ENCODE results near the gene TMEM200A. TPM values are rescaled to one million over a fixed set of nuclear protein-coding genes. Genes with fewer than 3 reads are reported as not detected.
A peak's percentile ranks its signal among the peaks of the same experiment; 100 is the strongest.

The TMEM200A gene
- total RNA-seq, 1 experiment from 2014 or later: 22.9 TPM

DNA sequence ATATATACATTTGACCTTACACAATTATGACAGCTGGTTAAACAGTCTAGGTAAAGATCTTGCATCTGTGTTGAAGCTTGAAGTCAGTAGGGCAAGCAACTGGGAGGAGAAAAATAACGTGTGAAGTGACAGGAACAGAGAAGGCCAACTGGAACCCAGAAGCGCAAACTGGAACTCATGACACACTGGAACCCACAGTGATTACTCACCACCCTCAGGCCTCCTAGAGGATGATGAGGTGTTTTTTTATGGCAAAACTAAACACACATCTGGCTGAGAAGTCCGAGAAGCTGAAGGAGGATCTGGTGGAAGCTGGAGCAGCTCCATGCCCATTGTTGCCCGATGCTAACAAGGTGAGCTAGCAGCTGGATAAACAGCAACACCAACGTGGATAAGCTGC is 108.1 kb downstream of the TMEM200A start:
- Histone ChIP-seq H3K4me3 (replicated peaks in 1 of 2; ENCODE audit: low read depth in 1 of 2, low read length in 2 of 2) (no peak overlapping the region), H3K36me3 (ENCODE audit: control insufficient read depth in 1 of 2, insufficient read depth in 2 of 2, low read length in 2 of 2) (no peaks in the 10 kb centered on the region), H3K9me3 (ENCODE audit: control insufficient read depth in 1 of 2, insufficient read depth in 1 of 2, low read depth in 1 of 2, low read length in 2 of 2) (no peaks in the 10 kb centered on the region), H3K9ac (ENCODE audit: low read length) (no peak overlapping the region), H3K27me3 (ENCODE audit: insufficient read depth, low read length) (no peaks in the 10 kb centered on the region), H3K27ac (ENCODE audit: low read depth, low read length) (no peak overlapping the region), H2AFZ (ENCODE audit: low read depth, low read length, poor library complexity, severe bottlenecking) (no peak overlapping the region), H4K20me1 (ENCODE audit: insufficient read depth) (no peaks in the 10 kb centered on the region), H3K4me2 (ENCODE audit: low read length) (peak overlapping the region; percentile 24), H3K4me1 (ENCODE audit: control insufficient read depth in 1 of 2, insufficient read depth in 2 of 2, low read length in 2 of 2) (peaks cover 0 to 8% of the 10 kb centered on the region in 2 experiments; a peak in 2 of 4 replicates), H3K9me2 (ENCODE audit: insufficient read depth) (no peaks in the 10 kb centered on the region), H3K79me2 (ENCODE audit: insufficient read depth, low read length) (no peaks in the 10 kb centered on the region)
- no TSS peak for BruUV-seq (replicated peaks)
- CTCF ChIA-PET: no interaction called here
- TF ChIP-seq, protein P1, sequence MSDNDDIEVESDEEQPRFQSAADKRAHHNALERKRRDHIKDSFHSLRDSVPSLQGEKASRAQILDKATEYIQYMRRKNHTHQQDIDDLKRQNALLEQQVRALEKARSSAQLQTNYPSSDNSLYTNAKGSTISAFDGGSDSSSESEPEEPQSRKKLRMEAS (IDR thresholded peaks at IDR 0.05): peak; percentile 34; the same call in 1 of the 2 replicates
- TF ChIP-seq, protein P2, sequence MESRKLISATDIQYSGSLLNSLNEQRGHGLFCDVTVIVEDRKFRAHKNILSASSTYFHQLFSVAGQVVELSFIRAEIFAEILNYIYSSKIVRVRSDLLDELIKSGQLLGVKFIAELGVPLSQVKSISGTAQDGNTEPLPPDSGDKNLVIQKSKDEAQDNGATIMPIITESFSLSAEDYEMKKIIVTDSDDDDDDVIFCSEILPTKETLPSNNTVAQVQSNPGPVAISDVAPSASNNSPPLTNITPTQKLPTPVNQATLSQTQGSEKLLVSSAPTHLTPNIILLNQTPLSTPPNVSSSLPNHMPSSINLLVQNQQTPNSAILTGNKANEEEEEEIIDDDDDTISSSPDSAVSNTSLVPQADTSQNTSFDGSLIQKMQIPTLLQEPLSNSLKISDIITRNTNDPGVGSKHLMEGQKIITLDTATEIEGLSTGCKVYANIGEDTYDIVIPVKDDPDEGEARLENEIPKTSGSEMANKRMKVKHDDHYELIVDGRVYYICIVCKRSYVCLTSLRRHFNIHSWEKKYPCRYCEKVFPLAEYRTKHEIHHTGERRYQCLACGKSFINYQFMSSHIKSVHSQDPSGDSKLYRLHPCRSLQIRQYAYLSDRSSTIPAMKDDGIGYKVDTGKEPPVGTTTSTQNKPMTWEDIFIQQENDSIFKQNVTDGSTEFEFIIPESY (IDR thresholded peaks at IDR 0.05; ENCODE audit: extremely low read depth, insufficient replicate concordance, low read length): no peak
- 0 out of 2 replicates have a peak, but pooled peaks have one; percentile 16 for TF ChIP-seq SP1 (IDR thresholded peaks at IDR 0.05; ENCODE audit: low read depth)
- peak; percentile 28; the same call in 1 of the 2 replicates for TF ChIP-seq FOSL1 (IDR thresholded peaks at IDR 0.05; ENCODE audit: low read depth)
- POLR2A ChIA-PET: interaction anchor here (1.1 kb wide), 1 partner anchor 27 kb away, joined by 4 read pairs; no protein-coding TSS in a partner anchor
- intact Hi-C loops (cut with micrococcal nuclease): no loop called here
- no peak for DNase-seq (ENCODE audit: low read depth, low spot score)
- peak; percentile 66 for ATAC-seq
- RAD21 ChIA-PET (ENCODE audit: low non-redundant PET in 1 of 2, low total read pairs in 2 of 2, uncharacterized antibody in 2 of 2, unreplicated experiment in 2 of 2): no interaction called here

DNA sequence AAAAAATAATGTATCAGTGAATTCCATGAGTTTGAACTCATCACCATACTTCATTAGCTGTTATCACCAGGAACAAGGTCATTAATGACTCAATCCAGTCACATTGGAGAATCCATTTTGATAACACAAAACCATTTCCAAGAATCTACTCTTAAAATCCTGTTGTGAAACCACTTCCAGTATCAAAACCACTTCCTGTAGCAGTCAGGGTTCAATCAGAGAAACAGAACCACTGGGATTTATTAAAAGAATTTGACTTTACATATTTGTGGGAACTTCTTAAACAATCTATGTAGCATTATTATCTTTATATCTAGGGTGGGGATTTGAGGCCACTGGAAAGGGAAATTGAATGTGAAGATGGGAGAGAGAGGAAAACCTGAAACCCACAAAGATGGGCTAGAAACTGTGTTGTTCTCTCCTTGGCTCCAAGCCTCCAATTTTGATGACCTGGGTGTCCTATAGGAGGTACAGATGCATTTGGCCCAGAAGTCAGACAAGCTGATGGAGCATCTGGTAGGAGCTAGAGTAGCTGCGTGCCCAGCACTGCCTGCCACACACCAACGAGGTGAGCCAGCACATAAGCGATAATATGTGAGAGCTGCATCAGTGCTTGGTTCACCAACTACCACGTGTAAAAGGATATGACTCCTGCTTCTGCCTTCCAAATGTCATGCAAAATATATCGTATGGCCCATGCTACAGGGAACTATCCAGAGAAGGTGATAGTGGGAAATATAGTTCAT is 117.0 kb downstream of the TMEM200A start:
- no peak overlapping the region for H3K9ac ChIP-seq (ENCODE audit: low read length)
- no peaks in the 10 kb centered on the region for H3K27me3 ChIP-seq (ENCODE audit: insufficient read depth, low read length)
- CTCF ChIA-PET: no interaction called here
- ATAC-seq (no peak), DNase-seq (ENCODE audit: low read depth, low spot score) (no peak)
- no peak overlapping the region for H3K27ac ChIP-seq (ENCODE audit: low read depth, low read length)
- no peaks in the 10 kb centered on the region for H3K79me2 ChIP-seq (ENCODE audit: insufficient read depth, low read length)
- H2AFZ ChIP-seq (ENCODE audit: low read depth, low read length, poor library complexity, severe bottlenecking): no peak overlapping the region
- no peaks in the 10 kb centered on the region for H4K20me1 ChIP-seq (ENCODE audit: insufficient read depth)
- H3K4me2 ChIP-seq (ENCODE audit: low read length): no peak overlapping the region
- no peaks in the 10 kb centered on the region for H3K9me2 ChIP-seq (ENCODE audit: insufficient read depth)
- TF ChIP-seq TCF7L2 (IDR thresholded peaks at IDR 0.05; ENCODE audit: borderline replicate concordance, extremely low read depth, insufficient read depth, insufficient read length) (no peak), RAD21 (IDR thresholded peaks at IDR 0.05; ENCODE audit: low read depth) (no peak), ELF1 (IDR thresholded peaks at IDR 0.05; ENCODE audit: borderline replicate concordance, low read depth) (no peak), POLR2A (IDR thresholded peaks at IDR 0.05; ENCODE audit: borderline replicate concordance, extremely low read depth, insufficient read depth, insufficient read length) (no peak), SP1 (IDR thresholded peaks at IDR 0.05; ENCODE audit: low read depth) (no peak)
- TF ChIP-seq, protein P3, sequence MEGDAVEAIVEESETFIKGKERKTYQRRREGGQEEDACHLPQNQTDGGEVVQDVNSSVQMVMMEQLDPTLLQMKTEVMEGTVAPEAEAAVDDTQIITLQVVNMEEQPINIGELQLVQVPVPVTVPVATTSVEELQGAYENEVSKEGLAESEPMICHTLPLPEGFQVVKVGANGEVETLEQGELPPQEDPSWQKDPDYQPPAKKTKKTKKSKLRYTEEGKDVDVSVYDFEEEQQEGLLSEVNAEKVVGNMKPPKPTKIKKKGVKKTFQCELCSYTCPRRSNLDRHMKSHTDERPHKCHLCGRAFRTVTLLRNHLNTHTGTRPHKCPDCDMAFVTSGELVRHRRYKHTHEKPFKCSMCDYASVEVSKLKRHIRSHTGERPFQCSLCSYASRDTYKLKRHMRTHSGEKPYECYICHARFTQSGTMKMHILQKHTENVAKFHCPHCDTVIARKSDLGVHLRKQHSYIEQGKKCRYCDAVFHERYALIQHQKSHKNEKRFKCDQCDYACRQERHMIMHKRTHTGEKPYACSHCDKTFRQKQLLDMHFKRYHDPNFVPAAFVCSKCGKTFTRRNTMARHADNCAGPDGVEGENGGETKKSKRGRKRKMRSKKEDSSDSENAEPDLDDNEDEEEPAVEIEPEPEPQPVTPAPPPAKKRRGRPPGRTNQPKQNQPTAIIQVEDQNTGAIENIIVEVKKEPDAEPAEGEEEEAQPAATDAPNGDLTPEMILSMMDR (IDR thresholded peaks at IDR 0.05 in 2 of 3, conservative IDR thresholded peaks at IDR 0.05 in 1 of 3; ENCODE audit: borderline replicate concordance in 1 of 3, insufficient read depth in 1 of 3, low read depth in 2 of 3, low read length in 2 of 3): no peak
- BruUV-seq (replicated peaks): no TSS peak
- H3K4me1 ChIP-seq (ENCODE audit: control insufficient read depth in 1 of 2, insufficient read depth in 2 of 2, low read length in 2 of 2): no peaks in the 10 kb centered on the region
- no peaks in the 10 kb centered on the region for H3K9me3 ChIP-seq (ENCODE audit: control insufficient read depth in 1 of 2, insufficient read depth in 1 of 2, low read depth in 1 of 2, low read length in 2 of 2)
- H3K4me3 ChIP-seq (replicated peaks in 1 of 2; ENCODE audit: low read depth in 1 of 2, low read length in 2 of 2): no peak overlapping the region
- intact Hi-C loops (cut with micrococcal nuclease): no loop called here
- RAD21 ChIA-PET (ENCODE audit: low non-redundant PET in 1 of 2, low total read pairs in 2 of 2, uncharacterized antibody in 2 of 2, unreplicated experiment in 2 of 2): no interaction called here
- H3K36me3 ChIP-seq (ENCODE audit: control insufficient read depth in 1 of 2, insufficient read depth in 2 of 2, low read length in 2 of 2): no peaks in the 10 kb centered on the region
- POLR2A ChIA-PET: no interaction called here
